Spleen (tissue), 7 donors: ENCODE measurements around the gene ZKSCAN4.

Source experiments
- POLR2AphosphoS5 ChIP-seq, 3 donors: sonication (generic); formaldehyde crosslinking; IDR thresholded peaks; one replicate each; pipeline ENCODE4 v1.5.1; 2017; ENCODE audit warnings: antibody characterized with exemption in 3 of 3
- TF ChIP-seq, protein P1 (sequence below), 11 experiments: fragments of 200-600 bp in 7 of 11; fragments of 450-650 bp in 4 of 11; sonication (generic) in 4 of 11; IDR thresholded peaks in 8 of 11; conservative IDR thresholded peaks in 3 of 11; 1 replicate in 7 of 11; 2 replicates in 4 of 11; pipeline versions ENCODE4 v1.4.0 to v1.8.0; 2016 to 2021; ENCODE audit warnings: antibody characterized with exemption in 11 of 11, inconsistent platforms in 4 of 11, mild to moderate bottlenecking in 1 of 11
- donor health status: DM: no; HTN: no; CAD: no; lungs with moderate emphysema.
- donor health status: DM: no; HTN: no; CAD: no.
- donor health status: DM: no; HTN: no; CAD: no.

DNA sequence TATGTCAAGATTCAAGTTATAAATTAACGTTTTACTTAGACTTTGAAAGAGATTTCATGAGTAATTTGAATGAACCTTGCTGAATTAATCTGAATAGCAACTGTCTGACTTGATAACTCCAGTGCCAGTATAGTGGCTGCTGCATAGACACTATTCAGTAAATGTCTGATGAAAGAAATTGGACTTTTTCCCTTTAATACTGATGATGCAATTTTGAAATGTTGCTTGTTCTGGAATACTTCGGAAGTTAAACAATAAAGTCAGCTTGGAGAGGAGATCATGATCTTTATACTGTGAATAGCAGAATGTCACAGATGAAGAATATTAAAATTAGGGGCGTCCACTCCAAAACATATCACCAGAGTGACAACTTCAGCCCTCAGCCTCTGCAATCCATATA is 25.7 kb upstream of the ZKSCAN4 start:
- TF ChIP-seq, protein P1, sequence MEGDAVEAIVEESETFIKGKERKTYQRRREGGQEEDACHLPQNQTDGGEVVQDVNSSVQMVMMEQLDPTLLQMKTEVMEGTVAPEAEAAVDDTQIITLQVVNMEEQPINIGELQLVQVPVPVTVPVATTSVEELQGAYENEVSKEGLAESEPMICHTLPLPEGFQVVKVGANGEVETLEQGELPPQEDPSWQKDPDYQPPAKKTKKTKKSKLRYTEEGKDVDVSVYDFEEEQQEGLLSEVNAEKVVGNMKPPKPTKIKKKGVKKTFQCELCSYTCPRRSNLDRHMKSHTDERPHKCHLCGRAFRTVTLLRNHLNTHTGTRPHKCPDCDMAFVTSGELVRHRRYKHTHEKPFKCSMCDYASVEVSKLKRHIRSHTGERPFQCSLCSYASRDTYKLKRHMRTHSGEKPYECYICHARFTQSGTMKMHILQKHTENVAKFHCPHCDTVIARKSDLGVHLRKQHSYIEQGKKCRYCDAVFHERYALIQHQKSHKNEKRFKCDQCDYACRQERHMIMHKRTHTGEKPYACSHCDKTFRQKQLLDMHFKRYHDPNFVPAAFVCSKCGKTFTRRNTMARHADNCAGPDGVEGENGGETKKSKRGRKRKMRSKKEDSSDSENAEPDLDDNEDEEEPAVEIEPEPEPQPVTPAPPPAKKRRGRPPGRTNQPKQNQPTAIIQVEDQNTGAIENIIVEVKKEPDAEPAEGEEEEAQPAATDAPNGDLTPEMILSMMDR (IDR thresholded peaks at IDR 0.05 in 8 of 11, conservative IDR thresholded peaks at IDR 0.05 in 3 of 11) = no peak
- TF ChIP-seq POLR2AphosphoS5 (IDR thresholded peaks at IDR 0.05) = no peak
